ENCODE results near the gene DNAJC28.
"Not testable (repeated sequence)": the region's sequence is repeated elsewhere in the genome, so short reads cannot be mapped to it uniquely, and the experiment has no call there.

The DNAJC28 gene, protein sequence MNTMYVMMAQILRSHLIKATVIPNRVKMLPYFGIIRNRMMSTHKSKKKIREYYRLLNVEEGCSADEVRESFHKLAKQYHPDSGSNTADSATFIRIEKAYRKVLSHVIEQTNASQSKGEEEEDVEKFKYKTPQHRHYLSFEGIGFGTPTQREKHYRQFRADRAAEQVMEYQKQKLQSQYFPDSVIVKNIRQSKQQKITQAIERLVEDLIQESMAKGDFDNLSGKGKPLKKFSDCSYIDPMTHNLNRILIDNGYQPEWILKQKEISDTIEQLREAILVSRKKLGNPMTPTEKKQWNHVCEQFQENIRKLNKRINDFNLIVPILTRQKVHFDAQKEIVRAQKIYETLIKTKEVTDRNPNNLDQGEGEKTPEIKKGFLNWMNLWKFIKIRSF

GRCh38 chr21:33491373-33492102, at the start of gene DNAJC28:
DNAJC28 (minus strand) TSS chr21:33491716; CDS start chr21:33489393, 2,323 bp downstream.
- peak within 1 kb of the TSS; percentile 77 for H3K4me3 ChIP-seq (ENCODE audit: low read depth, low read length)
- DNase-seq (ENCODE audit: low read depth): peak; percentile 75

DNA sequence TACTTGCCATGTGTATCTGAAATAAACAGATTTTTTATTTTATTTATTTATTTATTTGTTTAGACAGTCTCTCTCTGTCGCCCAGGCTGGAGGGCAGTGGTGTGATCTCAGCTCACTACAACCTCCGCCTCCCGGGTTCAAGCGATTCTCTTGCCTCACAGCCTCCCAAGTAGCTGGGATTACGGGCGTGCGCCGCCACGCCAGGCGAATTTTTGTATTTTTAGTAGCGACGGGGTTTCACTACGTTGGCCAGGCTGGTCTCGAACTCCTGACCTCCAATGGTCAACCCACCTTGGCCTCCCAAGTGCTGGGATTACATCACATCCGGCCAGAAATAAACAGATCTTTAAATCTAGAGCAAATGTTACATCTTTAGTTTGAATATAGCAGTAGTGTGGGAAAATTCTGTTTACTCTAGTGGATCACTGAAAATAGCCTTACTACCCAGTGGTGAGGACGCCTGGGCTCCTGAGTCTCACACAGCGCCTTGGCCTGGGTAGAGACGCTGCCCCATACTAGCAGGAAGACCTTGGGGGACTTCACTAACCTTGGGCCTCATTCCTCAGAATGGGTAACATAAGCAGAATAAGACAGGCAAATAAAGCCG, 49.7 kb upstream of the DNAJC28 start:
- no peak for DNase-seq (ENCODE audit: low read depth)
- H3K4me3 ChIP-seq (ENCODE audit: low read depth, low read length): peak overlapping the region; percentile 91

GRCh38 chr21:33540711-33541104, 49.2 kb upstream of the DNAJC28 start:
- DNase-seq (ENCODE audit: low read depth): no peak
- H3K4me3 ChIP-seq (ENCODE audit: low read depth, low read length): peak overlapping the region; percentile 91

GRCh38 chr21:33539616-33540015, 48.1 kb upstream of the DNAJC28 start:
- DNase-seq (ENCODE audit: low read depth): no peak
- no peak overlapping the region for H3K4me3 ChIP-seq (ENCODE audit: low read depth, low read length)

- no peak for DNase-seq (ENCODE audit: low read depth)
- no peak overlapping the region for H3K4me3 ChIP-seq (ENCODE audit: low read depth, low read length)
These were observed 45.7 kb upstream of the DNAJC28 start for GRCh38 chr21:33537212-33537611.

- no peak overlapping the region for H3K4me3 ChIP-seq (ENCODE audit: low read depth, low read length)
- DNase-seq (ENCODE audit: low read depth): no peak
These were observed 39.5 kb upstream of the DNAJC28 start for GRCh38 chr21:33531007-33531406.

DNA sequence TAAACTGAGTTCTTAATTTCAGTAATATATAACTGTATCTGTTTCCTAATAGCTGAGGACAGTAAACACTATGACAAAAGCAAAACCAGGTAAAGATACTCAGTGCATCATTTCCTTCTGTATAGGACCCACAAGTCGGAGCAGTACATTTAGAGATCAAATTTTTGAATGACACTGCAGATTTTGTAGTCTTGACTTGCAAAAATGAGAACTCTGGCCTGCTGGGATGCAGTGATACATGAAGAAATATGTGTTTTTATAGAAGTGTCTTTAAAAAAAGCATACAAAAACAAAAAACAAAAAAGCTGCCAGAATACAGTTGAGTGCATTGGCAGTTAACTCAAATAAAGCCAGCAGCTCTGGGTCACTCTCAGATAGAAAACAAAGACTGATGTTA, 31.4 kb upstream of the DNAJC28 start:
- DNase-seq (ENCODE audit: low read depth): no peak
- H3K4me3 ChIP-seq (ENCODE audit: low read depth, low read length): no peak overlapping the region

DNA sequence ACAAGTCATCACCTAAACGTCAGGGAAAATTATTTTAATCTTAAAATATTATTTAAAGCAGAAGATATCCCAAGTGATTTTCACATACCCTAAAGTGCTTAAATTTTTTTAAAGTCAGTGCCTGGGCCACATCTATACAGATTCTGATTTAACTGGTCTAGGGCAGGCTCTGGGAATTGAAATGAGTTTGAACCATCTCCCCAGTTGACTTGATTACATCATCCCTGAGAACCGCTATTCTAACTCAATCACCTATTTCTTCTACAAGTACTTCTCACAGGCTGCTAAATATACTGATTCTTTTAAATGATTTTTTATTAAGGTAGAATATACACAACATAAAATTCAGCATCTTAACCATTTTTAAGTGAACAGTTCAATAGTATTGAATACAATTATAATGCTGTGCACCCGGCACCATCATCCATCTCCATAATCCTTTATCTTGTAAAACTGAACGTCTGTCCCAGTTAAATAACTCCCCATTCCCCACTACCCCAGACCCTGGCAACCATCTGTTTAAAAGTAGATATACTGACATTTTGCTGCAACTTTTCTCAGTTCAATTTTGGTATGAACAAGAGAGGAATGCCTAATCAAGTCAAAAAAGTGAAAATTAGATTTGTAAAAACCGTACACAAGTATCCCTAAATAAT, 30.9 kb upstream of the DNAJC28 start:
- H3K4me3 ChIP-seq (ENCODE audit: low read depth, low read length): no peak overlapping the region
- no peak for DNase-seq (ENCODE audit: low read depth)

DNA sequence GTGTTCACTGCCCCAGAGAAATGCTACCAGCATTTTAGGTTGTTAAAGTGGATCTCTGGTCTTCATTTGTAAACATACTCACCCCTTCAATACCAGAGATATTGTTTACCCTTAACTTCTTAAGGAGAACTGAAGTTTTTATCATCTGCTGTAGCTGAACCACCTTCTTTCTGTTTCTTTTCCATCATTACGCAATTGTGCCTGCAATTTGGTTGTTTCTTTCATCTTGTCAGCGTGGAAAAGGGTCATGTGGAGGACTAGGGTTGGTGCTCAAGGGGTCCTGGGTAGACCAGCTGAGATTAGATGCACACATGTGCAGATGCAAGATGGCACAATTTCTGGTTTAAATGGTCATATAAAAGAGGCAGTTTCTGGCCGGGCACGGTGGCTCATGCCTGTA, 27.4 kb upstream of the DNAJC28 start:
- no peak for DNase-seq (ENCODE audit: low read depth)
- no peak overlapping the region for H3K4me3 ChIP-seq (ENCODE audit: low read depth, low read length)

- H3K4me3 ChIP-seq (ENCODE audit: low read depth, low read length): no peak overlapping the region
- DNase-seq (ENCODE audit: low read depth): no peak
These were observed 22.7 kb upstream of the DNAJC28 start for GRCh38 chr21:33514229-33514628.

DNA sequence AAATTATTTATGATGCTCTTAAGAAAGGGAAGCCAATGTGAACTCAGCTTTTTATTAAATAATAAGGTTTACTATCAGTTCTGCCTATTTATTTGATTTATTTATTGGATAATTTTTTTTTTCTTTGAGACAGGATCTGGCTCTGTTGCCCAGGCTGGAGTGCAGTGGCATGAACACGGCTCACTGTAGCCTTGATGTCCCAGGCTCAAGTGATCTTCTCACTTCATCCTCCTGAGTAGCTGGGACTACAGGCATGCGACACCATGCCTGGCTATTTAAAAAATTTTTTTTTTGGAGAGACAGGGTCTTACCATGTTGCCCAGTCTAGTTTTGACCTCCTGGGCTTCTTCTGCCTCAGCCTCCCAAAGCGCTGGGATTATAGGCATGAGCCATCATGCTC, 21.0 kb upstream of the DNAJC28 start:
- H3K4me3 ChIP-seq (ENCODE audit: low read depth, low read length): no peak overlapping the region
- no peak for DNase-seq (ENCODE audit: low read depth)

DNA sequence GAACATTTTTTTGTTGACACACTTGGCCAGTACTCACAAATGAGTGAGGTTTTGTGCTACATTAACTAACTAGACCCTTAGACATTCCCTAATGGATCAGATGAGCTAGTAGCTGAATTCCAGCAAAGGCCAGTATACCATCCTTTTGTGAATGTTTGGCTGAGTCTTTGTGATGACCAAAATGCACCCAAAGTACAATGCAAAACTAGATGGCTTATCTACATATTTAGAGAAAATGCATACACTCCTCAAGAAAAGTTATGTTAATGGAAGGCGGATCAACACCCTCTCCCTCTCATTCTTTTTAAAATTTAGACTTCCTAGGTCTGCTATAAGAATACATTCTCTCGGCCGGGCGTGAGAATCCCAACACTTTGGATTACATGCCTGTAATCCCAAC, 20.1 kb upstream of the DNAJC28 start:
- H3K4me3 ChIP-seq (ENCODE audit: low read depth, low read length): no peak overlapping the region
- DNase-seq (ENCODE audit: low read depth): no peak

DNA sequence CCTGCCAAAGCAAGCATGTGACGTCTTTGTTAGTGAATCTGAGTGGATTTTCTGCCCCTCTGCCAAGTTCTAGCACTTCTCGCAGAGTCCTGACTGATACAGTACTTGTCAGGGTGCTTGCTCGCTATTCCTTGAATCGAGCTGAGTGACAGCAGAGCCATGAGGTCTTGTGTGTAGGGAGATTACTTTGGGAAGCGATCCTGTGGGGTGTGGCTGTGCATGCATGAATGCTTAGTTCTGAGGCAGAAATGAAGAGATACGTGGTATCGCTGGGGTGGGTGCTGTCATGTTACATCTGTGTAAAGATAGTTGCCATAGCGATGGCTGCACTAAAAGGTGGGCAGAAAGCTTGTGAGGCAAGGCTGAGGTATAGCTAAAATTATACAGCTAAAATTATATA, 19.3 kb upstream of the DNAJC28 start:
- no peak for DNase-seq (ENCODE audit: low read depth)
- H3K4me3 ChIP-seq (ENCODE audit: low read depth, low read length): no peak overlapping the region

GRCh38 chr21:33507003-33507402, 15.5 kb upstream of the DNAJC28 start:
- H3K4me3 ChIP-seq (ENCODE audit: low read depth, low read length); DNase-seq (ENCODE audit: low read depth): not testable (repeated sequence)

- H3K4me3 ChIP-seq (ENCODE audit: low read depth, low read length): no peak overlapping the region
- no peak for DNase-seq (ENCODE audit: low read depth)
These were observed 14.3 kb upstream of the DNAJC28 start for GRCh38 chr21:33505833-33506232.

DNA sequence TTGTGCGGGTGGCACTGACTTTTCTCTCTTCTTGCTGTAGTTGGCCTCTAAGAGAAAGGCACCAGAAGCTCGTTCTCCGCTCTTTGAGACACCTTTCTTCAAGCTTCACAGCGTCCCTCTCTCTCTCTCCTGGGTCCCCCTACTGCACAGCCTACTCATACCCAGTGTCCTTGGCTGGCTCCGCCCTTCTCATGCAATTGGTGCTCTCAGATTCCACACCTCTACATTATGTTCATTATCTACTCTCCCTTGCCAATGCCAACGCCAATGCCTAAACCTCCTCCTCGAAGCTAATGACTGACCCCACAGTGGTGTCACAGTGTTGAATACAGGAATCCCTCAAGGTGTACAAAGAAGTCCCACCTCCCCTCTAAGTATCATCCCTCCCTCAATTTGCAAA, 4.8 kb upstream of the DNAJC28 start:
- no peak overlapping the region for H3K4me3 ChIP-seq (ENCODE audit: low read depth, low read length)
- no peak for DNase-seq (ENCODE audit: low read depth)

- H3K4me3 ChIP-seq (ENCODE audit: low read depth, low read length): no peak overlapping the region
These were observed 4.2 kb upstream of the DNAJC28 start for GRCh38 chr21:33495743-33496142.

GRCh38 chr21:33493756-33494155, 2.2 kb upstream of the DNAJC28 start:
- DNase-seq (ENCODE audit: low read depth): no peak
- H3K4me3 ChIP-seq (ENCODE audit: low read depth, low read length): no peak overlapping the region

More at GRCh38 chr21:33495743-33496142, 4.2 kb upstream of the DNAJC28 start:
- no peak for DNase-seq (ENCODE audit: low read depth)

DNA sequence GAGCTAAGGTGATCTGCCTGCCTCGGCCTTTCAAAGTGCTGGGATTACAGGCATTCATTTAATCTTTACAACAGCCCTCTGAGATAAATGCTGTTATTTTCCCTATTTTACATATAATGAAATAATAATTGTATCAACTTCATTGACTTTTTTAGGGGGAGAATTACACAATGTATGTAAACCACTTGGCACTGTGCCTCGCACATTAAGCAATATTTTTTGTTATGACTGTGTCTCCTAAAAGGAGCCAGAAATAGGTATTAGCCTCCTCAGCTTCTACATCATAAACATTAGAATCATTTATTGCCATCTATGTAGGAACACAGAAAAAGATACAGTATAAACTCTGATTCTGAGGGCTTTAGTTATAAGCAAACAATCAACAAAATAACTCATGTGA, 1.1 kb upstream of the DNAJC28 start:
- no peak overlapping the region for H3K4me3 ChIP-seq (ENCODE audit: low read depth, low read length)
- peak; percentile 47 for DNase-seq (ENCODE audit: low read depth)

- no peak for DNase-seq (ENCODE audit: low read depth)
- H3K4me3 ChIP-seq (ENCODE audit: low read depth, low read length): peak overlapping the region; percentile 77
These were observed 534 bp downstream of the DNAJC28 start for GRCh38 chr21:33490991-33491372.
